GM19455 (cell line): ENCODE results near the gene GMNC.

Experiments
- ATAC-seq: cut with Tn5 transposase; IDR thresholded peaks from one replicate; pipeline ENCODE4 v1.9.1; 2021; ENCODE audit not compliant: unreplicated experiment

Gene GMNC

GRCh38 chr3:190853464-190853863 is 9.0 kb downstream of the GMNC start:
- no peak for ATAC-seq

GRCh38 chr3:190849607-190850006 is 12.9 kb downstream of the GMNC start:
- ATAC-seq = no peak

DNA sequence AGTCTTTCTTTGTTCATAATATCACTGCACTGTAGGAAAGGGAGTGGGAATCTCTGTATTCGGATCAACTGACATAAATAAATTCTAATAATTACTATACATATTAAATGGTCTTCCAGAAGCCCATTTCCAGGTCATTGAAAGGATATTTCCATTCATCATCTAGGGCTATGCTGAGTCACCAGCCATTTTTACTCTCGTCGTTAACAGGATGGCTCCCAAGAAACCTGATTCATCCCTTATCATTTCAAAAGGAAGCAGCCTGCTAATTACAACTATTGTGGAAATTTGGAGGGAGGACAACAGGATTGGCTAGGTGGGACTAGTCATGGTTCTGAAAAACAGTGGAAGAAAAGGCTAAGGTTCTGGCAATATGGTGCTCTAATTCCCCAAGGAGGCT is 13.6 kb downstream of the GMNC start:
- ATAC-seq = no peak

GRCh38 chr3:190847436-190847835 is 15.1 kb downstream of the GMNC start:
- ATAC-seq = no peak

- ATAC-seq = no peak
Measured at GRCh38 chr3:190840146-190840545, 22.3 kb downstream of the GMNC start.

- ATAC-seq = no peak
Measured at GRCh38 chr3:190831225-190831624, 31.3 kb downstream of the GMNC start.

- ATAC-seq = no peak
Measured at GRCh38 chr3:190830031-190830430, 32.5 kb downstream of the GMNC start.

- no peak for ATAC-seq
Measured at GRCh38 chr3:190826018-190826417, 36.5 kb downstream of the GMNC start.

- ATAC-seq = no peak
Measured at GRCh38 chr3:190825386-190826016, 37.0 kb downstream of the GMNC start.

DNA sequence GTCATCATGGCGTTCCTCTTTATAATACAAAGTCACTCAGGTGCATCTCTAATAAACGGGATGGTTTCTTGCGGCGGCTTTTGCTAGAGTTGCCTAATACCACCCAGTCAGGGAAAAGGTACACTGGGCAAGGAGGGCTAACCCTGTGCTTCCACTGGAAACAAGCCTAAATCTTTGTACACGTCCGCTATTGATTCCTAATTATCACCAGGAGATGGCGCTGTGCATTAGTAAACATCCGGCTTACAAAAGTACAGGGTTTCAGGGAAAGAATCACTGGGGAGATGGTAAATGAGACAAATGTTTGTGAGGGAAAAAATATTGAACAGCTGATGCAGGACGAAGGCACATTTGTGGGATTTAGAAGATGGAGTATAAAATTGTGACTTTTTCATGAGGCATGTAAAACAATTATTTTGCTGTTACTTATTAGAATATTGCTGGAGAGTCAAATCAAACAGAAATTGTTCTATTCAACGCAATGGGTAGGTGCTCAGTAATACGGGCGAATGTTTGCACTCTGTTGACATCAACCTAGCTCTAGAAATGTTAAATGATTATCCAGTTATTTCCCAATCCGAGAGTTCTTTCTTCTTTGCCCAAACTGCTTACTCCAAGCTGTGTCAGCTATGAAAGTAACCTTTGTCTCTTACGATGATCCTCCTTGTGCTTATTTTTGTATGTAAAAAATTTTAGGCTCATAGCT is 50.6 kb downstream of the GMNC start:
- ATAC-seq = peak; percentile 70

GRCh38 chr3:190810957-190811356 is 51.5 kb downstream of the GMNC start:
- ATAC-seq = no peak

- no peak for ATAC-seq
Measured at GRCh38 chr3:190809351-190809750, 53.1 kb downstream of the GMNC start.

DNA sequence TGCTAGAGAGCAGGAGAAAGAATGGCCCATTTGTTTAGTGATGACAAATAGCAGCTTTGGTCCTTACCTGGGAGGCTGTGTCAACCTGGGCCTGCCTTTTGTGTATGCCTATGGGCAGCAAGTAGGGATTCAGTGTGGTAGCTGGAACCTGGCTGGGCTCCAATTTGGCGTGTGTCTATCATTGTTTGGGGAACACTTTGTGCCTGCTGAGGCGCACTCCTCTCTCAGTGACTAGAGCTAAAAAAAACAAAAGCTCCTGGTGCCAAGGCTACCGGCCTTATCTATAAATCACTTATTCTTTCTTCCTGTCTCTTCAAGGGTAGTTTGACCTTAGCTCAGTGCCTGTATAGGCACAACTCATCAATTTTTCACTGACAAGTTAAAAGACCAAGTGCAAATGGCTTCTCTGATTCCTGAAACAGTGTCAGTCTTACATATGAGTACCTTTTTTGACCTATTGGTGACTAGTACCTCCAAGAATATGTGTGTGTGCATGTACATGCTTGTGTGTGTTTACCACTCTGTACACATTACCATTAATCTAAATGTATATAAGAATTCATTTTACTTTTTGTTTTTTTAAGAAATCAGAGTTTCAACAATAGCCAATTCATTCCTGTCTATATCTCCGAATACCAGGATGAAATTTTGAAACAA is 54.6 kb downstream of the GMNC start:
- ATAC-seq = no peak
